Activated T-helper 1 cell treated with anti-CD3 and anti-CD28 coated beads, Interleukin-2, amount 50 U/mL, for 16 hours (primary cell): ENCODE data around the gene CDH13.

Experiments used
- DNase-seq, 2 donors: peaks; one replicate each; pipeline ENCODE4 v3.0.0-alpha.2; 2020; ENCODE audit warnings: low read depth in 1 of 2, low spot score in 1 of 2

CDH13 gene

DNA sequence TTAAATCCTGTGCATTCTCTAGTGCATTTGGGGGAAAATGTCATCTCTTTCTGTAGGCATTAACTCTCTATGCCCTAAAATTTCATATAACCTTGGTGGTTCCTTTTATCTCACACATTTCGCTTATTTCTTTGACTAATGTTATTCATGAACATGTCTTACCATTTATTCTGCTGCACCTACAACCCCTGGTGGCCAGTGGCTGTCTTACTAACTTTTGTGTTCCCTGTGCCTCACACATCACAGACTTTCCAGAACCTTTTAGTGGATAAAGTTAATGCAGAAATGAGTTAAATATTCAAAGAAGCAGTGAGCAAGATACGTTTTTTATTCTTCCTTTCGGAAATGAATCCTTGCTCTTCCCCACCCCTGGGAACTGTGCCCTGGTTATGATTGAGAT lies 111.9 kb downstream of the CDH13 start:
- no peak for DNase-seq

GRCh38 chr16:82741073-82741615 lies 114.4 kb downstream of the CDH13 start:
- DNase-seq = no peak

- no peak for DNase-seq
Observed at GRCh38 chr16:82744958-82745357, 118.2 kb downstream of the CDH13 start.

GRCh38 chr16:82748026-82748425 lies 121.3 kb downstream of the CDH13 start:
- DNase-seq = no peak

GRCh38 chr16:82750068-82750467 lies 123.3 kb downstream of the CDH13 start:
- no peak for DNase-seq

- DNase-seq = no peak
Observed at GRCh38 chr16:82751020-82751419, 124.3 kb downstream of the CDH13 start.

GRCh38 chr16:82752172-82752571 lies 125.4 kb downstream of the CDH13 start:
- no peak for DNase-seq

- no peak for DNase-seq
Observed at GRCh38 chr16:82753821-82754220, 127.1 kb downstream of the CDH13 start.

GRCh38 chr16:82754716-82755513 lies 128.1 kb downstream of the CDH13 start:
- no peak for DNase-seq

DNA sequence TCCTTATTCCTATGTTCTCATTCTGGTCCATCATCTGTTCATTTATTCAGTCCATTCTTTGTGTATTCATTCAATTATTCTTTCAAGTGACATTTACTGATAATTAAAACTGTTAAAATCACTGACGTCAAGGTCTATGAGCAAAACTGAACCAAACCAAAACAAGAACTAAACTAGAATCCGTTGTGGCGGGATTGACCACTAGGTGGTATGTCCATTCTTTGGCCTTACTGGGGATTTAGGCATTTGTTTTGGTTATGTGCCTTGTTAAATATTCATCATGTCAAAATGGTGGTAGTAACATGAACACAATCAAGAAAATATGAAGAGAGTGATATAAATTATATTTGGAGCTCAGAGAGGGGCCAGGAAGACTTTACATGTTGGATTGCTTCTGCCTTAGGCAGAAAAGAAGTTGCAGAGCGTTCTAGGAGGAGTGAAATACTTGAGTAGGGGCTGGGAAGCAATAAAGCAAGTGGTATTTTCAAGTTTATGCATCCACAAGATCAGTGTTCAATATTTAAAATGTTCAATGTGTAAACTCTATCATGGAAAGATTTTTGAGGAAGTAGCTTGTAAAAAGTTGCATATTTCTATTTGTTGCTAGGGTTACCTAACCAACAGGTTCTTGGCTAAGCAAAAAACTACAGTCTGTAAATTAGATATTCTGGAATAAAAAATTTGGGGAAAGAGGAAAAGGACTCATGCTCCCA lies 129.0 kb downstream of the CDH13 start:
- no peak for DNase-seq

- DNase-seq = no peak
Observed at GRCh38 chr16:82756283-82756599, 129.5 kb downstream of the CDH13 start.

DNA sequence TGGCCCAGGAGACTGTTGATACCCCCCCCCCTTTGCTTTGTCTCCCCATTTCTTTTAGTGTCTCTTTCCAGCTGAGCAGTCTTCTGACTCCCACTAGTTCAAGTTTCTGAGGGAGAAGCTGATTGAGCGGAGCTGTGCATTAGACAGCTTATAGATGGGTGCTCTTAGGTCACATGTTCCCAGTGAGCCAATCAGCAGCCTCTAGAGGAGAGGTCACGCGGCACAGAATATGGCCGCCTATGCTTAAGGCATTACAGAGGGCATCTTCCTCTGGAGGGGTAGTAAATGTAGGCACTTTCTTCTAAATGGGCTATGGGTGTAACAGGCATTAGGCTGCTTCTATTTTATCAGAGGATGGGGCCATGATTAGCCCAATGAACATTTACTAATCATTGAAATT lies 131.6 kb downstream of the CDH13 start:
- no peak for DNase-seq

- DNase-seq = no peak
Observed at GRCh38 chr16:82758904-82759303, 132.1 kb downstream of the CDH13 start.

GRCh38 chr16:82761236-82761635 lies 134.5 kb downstream of the CDH13 start:
- DNase-seq = no peak

DNA sequence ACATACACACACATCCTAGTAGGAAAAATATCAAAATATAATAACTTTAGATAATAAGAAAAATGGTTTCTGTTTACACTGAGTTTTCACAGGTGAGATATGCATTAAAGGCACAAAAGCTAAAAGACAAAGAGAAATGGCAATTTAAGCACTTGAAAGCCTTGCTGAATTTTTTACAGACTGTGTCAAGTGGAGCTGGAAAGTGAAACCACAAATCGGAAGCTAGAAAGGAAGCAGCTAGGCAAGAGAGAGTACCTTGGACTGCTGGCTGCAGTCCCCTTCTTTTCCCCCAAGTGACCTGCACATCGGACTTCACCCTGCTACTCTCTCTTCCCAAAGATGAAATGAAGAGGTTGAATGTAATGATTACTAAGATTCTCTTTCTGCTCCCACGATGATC lies 135.1 kb downstream of the CDH13 start:
- no peak for DNase-seq

- no peak for DNase-seq
Observed at GRCh38 chr16:82763371-82763770, 136.6 kb downstream of the CDH13 start.

- DNase-seq = no peak
Observed at GRCh38 chr16:82767198-82767597, 140.4 kb downstream of the CDH13 start.

DNA sequence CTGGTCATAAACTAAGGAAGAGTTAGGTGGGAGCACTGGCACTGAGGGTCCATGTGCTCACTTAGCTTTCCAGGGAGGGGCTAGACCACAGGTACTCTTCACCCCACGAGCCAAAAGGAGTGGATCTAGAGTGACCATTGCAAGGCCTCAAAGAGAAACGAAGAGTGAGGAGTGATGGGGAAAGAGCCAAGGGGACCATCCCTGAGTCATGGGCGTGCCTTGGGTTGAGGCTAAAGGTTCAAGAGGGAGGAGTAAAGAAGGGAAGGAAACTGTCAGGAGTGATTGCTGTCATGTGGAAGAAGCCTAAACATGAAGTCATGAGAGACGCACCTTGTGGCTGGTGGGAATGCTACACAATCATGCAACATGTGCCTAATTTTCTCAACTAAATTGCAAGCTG lies 141.0 kb downstream of the CDH13 start:
- no peak for DNase-seq

DNA sequence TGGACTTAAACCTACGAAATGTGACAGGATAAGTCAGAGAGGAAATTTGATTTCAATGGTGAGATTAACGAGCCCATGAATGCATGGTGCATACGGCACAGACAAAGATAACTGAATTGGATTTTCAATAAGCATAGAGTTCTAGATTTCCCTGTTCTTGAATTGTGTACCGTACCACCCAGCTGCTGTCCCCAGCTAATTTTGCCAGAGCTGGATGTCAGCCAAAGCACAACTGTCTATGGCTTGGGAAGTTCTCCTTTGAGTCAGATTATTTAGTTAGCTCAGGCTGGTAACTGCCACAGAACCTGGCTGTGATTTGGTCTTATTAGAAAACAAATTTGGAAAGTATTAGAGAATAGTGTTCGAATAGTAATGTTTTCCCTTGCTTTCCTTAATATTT lies 143.1 kb downstream of the CDH13 start:
- DNase-seq = no peak

GRCh38 chr16:82772215-82772614 lies 145.4 kb downstream of the CDH13 start:
- DNase-seq = no peak

DNA sequence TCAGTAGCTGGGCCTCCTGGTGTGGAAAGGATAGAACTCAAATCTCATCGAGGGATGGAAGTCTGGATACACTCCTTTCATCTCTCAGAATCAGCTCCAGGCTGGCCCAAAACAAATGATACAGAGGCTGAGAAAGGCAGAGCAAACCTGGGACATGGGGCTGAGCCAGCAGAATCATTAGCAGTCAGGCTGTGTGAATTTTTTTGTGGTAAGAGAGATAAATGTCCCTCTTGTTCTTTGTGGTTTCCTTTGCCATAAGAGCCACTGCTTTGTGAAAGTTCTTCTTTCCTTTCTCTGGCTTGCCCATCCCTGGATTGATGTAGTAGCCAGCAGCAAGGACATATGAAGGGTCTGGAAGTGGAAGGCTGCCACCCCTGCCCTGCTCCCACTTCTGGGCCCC lies 146.2 kb downstream of the CDH13 start:
- DNase-seq = no peak

DNA sequence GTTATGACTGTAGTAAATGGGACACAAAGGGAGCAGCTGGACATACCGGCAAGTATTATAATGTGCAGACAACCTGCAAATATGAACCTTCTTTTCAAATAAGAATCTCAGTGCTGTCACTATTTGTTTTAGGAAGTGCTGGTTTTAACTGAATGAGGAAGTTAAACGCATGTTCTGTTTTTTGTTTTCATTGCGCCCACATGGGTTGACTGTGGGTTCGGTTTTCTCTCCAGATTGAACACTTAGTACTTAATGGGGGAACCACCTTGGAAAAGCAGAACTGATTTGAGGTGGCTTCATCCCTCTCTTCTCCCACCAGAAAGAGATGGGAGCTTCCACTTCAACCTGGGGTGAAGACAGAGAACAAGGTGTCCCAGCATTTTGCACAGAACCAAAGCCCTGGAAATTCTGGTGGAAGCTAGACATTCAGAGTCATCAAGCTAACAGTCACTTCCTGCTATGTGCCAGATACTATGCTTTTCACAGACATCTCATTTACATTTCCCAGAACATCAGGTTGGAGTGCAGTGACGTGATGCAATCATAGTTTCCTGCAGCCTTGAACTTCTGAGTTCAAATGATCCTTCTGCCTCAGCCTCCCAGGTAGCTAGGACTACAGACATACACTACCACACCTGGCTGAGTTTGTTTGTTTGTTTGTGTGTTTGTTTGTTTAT lies 149.8 kb downstream of the CDH13 start:
- no peak for DNase-seq
